ENCODE data around the gene C10orf95. TPM values are rescaled to one million over a fixed set of nuclear protein-coding genes. Genes with fewer than 3 reads are reported as not detected.

Gene C10orf95
- total and polyA plus RNA-seq, 2 donors (not counting 1 experiment from before 2014, with no cell fraction given) = 0.17 TPM; not detected in 1

DNA sequence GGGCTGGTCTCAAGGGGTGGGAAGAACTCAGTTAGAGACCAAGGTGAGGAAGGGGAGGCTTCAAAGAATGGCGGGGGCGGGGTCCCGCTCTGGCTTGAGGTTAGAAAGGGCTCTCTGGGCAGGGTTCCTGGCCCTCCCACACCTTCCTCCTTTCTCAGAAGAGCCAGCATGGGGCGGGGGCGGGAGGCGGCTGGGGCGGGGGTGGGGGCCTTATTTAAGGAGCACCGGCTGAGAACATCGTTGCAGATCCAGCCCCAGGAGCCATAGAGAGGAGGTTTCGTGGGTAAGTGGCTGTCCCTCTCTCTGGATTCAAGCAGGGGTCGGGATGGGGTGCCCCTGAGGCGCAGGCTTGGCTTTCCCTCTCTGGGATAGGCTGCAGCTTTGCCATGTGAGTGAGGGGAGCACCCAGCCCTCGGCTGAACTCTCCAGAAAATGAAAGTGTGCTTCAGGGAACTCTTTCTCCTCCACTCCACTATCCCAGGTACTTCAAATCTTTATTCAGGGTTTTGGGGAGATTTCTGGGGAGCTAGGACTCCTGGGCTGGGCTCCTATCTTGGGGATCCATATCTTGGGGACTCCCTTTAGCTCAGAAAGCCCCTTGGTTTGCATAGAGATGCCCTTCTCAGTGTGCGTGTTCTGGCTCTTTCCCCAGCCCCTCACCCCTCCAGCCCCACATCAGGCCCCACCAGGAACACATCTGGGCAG lies 15.7 kb downstream of the C10orf95 start:
- H2AFZ ChIP-seq (ENCODE audit: low read length) = peak overlapping the region; percentile 54

GRCh38 chr10:102435133-102435497 lies 16.2 kb downstream of the C10orf95 start:
- TF ChIP-seq, protein P1, sequence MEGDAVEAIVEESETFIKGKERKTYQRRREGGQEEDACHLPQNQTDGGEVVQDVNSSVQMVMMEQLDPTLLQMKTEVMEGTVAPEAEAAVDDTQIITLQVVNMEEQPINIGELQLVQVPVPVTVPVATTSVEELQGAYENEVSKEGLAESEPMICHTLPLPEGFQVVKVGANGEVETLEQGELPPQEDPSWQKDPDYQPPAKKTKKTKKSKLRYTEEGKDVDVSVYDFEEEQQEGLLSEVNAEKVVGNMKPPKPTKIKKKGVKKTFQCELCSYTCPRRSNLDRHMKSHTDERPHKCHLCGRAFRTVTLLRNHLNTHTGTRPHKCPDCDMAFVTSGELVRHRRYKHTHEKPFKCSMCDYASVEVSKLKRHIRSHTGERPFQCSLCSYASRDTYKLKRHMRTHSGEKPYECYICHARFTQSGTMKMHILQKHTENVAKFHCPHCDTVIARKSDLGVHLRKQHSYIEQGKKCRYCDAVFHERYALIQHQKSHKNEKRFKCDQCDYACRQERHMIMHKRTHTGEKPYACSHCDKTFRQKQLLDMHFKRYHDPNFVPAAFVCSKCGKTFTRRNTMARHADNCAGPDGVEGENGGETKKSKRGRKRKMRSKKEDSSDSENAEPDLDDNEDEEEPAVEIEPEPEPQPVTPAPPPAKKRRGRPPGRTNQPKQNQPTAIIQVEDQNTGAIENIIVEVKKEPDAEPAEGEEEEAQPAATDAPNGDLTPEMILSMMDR (conservative IDR thresholded peaks at IDR 0.05 in 1 of 2, IDR thresholded peaks at IDR 0.05 in 1 of 2; ENCODE audit: low read depth in 1 of 2, low read length in 2 of 2) = no peak
- TF ChIP-seq EZH2 (IDR thresholded peaks at IDR 0.05; ENCODE audit: low read length, missing control alignments) = no peak
- Histone ChIP-seq H3K27ac (ENCODE audit: insufficient read depth, low read length) (no peak overlapping the region), H3K36me3 (ENCODE audit: control insufficient read depth, insufficient read depth, low read length) (no peaks in the 10 kb centered on the region), H3K4me1 (ENCODE audit: control insufficient read depth, extremely low read depth, insufficient read depth, low read length) (peaks cover 11% of the 10 kb centered on the region), H3K4me2 (ENCODE audit: extremely low read depth, insufficient read depth, low read length) (peak overlapping the region; percentile 57), H3K79me2 (ENCODE audit: control insufficient read depth, insufficient read depth, low read length) (peaks cover 7% of the 10 kb centered on the region), H2AFZ (ENCODE audit: low read length) (peak overlapping the region; percentile 63), H3K9ac (ENCODE audit: insufficient read depth, low read length) (no peak overlapping the region), H3K4me3 (replicated peaks in 1 of 4; ENCODE audit: control extremely low read depth in 1 of 4, insufficient read depth in 1 of 4, low read depth in 3 of 4, low read length in 4 of 4) (peak overlapping the region in 1 of 4 experiments; percentile 53), H4K20me1 (ENCODE audit: control insufficient read depth, extremely low read depth, insufficient read depth, low read length) (no peaks in the 10 kb centered on the region), H3K27me3 (ENCODE audit: control insufficient read depth, insufficient read depth, low read length) (no peaks in the 10 kb centered on the region), H3K9me3 (ENCODE audit: control insufficient read depth, insufficient read depth, low read depth, low read length) (no peaks in the 10 kb centered on the region)
- DNase-seq (ENCODE audit: low read depth in 2 of 2) = no peak

More for the DNA sequence above, 15.7 kb downstream of the C10orf95 start:
- Histone ChIP-seq H3K4me1 (ENCODE audit: control insufficient read depth, extremely low read depth, insufficient read depth, low read length) (peaks cover 11% of the 10 kb centered on the region), H3K36me3 (ENCODE audit: control insufficient read depth, insufficient read depth, low read length) (no peaks in the 10 kb centered on the region), H3K79me2 (ENCODE audit: control insufficient read depth, insufficient read depth, low read length) (peaks cover 7% of the 10 kb centered on the region), H3K9ac (ENCODE audit: insufficient read depth, low read length) (no peak overlapping the region), H3K9me3 (ENCODE audit: control insufficient read depth, insufficient read depth, low read depth, low read length) (no peaks in the 10 kb centered on the region), H3K4me2 (ENCODE audit: extremely low read depth, insufficient read depth, low read length) (peak overlapping the region; percentile 79), H3K27ac (ENCODE audit: insufficient read depth, low read length) (no peak overlapping the region), H4K20me1 (ENCODE audit: control insufficient read depth, extremely low read depth, insufficient read depth, low read length) (no peaks in the 10 kb centered on the region), H3K27me3 (ENCODE audit: control insufficient read depth, insufficient read depth, low read length) (no peaks in the 10 kb centered on the region), H3K4me3 (replicated peaks in 1 of 4; ENCODE audit: control extremely low read depth in 1 of 4, insufficient read depth in 1 of 4, low read depth in 3 of 4, low read length in 4 of 4) (peak overlapping the region; percentile 15 to 53 (median 30))
- no peak for DNase-seq (ENCODE audit: low read depth in 2 of 2)
- TF ChIP-seq, protein P1 (conservative IDR thresholded peaks at IDR 0.05 in 1 of 2, IDR thresholded peaks at IDR 0.05 in 1 of 2; ENCODE audit: low read depth in 1 of 2, low read length in 2 of 2) = no peak
- no peak for TF ChIP-seq EZH2 (IDR thresholded peaks at IDR 0.05; ENCODE audit: low read length, missing control alignments)

DNA sequence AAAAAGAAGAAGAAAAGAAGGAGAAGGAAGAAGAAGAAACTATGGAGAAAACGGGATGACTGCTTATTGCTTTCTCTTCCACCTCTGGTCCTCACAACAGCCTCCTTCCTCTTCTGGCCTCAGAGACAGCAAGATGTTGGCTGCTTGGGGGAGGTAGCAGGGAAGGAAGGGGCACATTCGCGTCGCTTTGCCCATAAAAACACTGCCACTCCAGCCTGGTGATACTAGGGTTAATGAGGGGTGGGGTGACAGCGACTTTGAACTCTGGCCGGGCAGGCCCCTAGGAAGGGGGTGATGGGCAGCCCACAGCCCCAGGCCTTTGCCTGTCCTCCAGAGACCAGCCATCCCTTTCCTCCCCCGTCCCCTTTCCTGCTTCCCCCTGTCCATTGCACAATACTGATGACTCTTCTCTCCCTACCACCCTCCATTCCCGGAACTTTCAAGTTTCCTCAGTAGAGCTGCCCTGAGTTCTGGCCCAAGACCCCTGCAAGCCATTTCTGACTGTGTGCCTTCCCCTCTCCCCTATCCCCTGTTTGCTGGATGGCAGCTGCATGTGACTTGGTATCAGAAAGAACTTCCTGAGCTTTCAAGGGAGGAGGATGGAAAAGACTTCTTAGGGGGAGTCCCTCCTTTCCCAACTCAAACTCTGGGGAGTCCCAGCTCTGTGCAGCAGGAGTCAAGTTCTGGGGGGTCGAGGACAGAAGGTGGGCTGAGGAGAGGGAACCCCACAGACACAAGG lies 16.8 kb downstream of the C10orf95 start:
- Histone ChIP-seq H3K4me3 (replicated peaks in 1 of 4; ENCODE audit: control extremely low read depth in 1 of 4, insufficient read depth in 1 of 4, low read depth in 3 of 4, low read length in 4 of 4) (no peak overlapping the region), H3K79me2 (ENCODE audit: control insufficient read depth, insufficient read depth, low read length) (peaks cover 7% of the 10 kb centered on the region), H3K9ac (ENCODE audit: insufficient read depth, low read length) (no peak overlapping the region), H3K4me1 (ENCODE audit: control insufficient read depth, extremely low read depth, insufficient read depth, low read length) (peaks cover 11% of the 10 kb centered on the region), H3K27ac (ENCODE audit: insufficient read depth, low read length) (no peak overlapping the region), H3K27me3 (ENCODE audit: control insufficient read depth, insufficient read depth, low read length) (no peaks in the 10 kb centered on the region), H3K4me2 (ENCODE audit: extremely low read depth, insufficient read depth, low read length) (no peak overlapping the region), H2AFZ (ENCODE audit: low read length) (peak overlapping the region; percentile 63), H4K20me1 (ENCODE audit: control insufficient read depth, extremely low read depth, insufficient read depth, low read length) (no peaks in the 10 kb centered on the region), H3K9me3 (ENCODE audit: control insufficient read depth, insufficient read depth, low read depth, low read length) (no peaks in the 10 kb centered on the region), H3K36me3 (ENCODE audit: control insufficient read depth, insufficient read depth, low read length) (no peaks in the 10 kb centered on the region)
- TF ChIP-seq, protein P1 (conservative IDR thresholded peaks at IDR 0.05 in 1 of 2, IDR thresholded peaks at IDR 0.05 in 1 of 2; ENCODE audit: low read depth in 1 of 2, low read length in 2 of 2) = no peak
- TF ChIP-seq EZH2 (IDR thresholded peaks at IDR 0.05; ENCODE audit: low read length, missing control alignments) = no peak
- DNase-seq (ENCODE audit: low read depth in 2 of 2) = peak; percentile 59 to 61
